HL-60 (cell line): Measurements from ENCODE around the gene METRN.

Experiments
- GABPA ChIP-seq: IDR thresholded peaks from 2 replicates; pipeline ENCODE4 v1.6.1; 2012; ENCODE audit warnings: low read depth
- TF ChIP-seq, protein P1 (sequence below): IDR thresholded peaks from one replicate; pipeline ENCODE4 v1.5.1; 2011; ENCODE audit warnings: low read length, control low read depth, inconsistent platforms; ENCODE audit not compliant: insufficient read depth

DNA sequence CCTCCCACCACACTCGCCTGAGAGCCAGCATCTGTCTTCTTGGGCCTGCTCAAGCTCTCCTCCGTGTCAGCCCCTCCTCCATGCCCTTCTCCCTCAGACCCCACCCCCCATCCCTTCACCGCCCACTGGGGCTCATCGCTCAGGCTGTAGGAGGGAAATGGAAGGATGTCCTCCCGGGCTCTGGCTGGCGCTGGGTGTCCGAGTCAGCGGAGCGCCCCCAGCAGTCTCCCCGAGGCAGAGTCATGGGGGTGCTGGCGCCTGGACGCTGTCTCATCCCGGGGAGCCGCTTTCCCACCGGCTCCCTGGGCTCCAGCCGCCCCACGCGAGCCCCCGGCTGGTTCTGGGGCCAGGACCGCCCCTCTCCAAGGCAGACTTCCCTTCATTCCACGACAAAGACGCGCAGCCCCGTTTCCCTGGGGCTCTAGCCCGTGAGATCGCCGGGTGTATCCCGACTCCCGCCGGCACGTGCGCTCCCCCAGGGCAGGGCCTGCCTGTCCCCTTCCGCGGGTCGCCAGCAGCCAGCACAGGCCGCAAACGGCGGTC, 5.6 kb downstream of the METRN start:
- TF ChIP-seq, protein P1, sequence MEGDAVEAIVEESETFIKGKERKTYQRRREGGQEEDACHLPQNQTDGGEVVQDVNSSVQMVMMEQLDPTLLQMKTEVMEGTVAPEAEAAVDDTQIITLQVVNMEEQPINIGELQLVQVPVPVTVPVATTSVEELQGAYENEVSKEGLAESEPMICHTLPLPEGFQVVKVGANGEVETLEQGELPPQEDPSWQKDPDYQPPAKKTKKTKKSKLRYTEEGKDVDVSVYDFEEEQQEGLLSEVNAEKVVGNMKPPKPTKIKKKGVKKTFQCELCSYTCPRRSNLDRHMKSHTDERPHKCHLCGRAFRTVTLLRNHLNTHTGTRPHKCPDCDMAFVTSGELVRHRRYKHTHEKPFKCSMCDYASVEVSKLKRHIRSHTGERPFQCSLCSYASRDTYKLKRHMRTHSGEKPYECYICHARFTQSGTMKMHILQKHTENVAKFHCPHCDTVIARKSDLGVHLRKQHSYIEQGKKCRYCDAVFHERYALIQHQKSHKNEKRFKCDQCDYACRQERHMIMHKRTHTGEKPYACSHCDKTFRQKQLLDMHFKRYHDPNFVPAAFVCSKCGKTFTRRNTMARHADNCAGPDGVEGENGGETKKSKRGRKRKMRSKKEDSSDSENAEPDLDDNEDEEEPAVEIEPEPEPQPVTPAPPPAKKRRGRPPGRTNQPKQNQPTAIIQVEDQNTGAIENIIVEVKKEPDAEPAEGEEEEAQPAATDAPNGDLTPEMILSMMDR = peak; percentile 29
- TF ChIP-seq GABPA = no peak
